GM15510 (cell line): ENCODE results near the gene RPL35.

Source experiments
- POLR2A ChIP-seq: IDR thresholded peaks from 3 replicates; pipeline ENCODE4 v1.6.1; 2011; ENCODE audit warnings: borderline replicate concordance; ENCODE audit not compliant: insufficient read length; ENCODE audit errors: extremely low read depth

Gene RPL35

GRCh38 chr9:124882231-124882630, 20.5 kb upstream of the RPL35 start:
- TF ChIP-seq POLR2A = no peak

DNA sequence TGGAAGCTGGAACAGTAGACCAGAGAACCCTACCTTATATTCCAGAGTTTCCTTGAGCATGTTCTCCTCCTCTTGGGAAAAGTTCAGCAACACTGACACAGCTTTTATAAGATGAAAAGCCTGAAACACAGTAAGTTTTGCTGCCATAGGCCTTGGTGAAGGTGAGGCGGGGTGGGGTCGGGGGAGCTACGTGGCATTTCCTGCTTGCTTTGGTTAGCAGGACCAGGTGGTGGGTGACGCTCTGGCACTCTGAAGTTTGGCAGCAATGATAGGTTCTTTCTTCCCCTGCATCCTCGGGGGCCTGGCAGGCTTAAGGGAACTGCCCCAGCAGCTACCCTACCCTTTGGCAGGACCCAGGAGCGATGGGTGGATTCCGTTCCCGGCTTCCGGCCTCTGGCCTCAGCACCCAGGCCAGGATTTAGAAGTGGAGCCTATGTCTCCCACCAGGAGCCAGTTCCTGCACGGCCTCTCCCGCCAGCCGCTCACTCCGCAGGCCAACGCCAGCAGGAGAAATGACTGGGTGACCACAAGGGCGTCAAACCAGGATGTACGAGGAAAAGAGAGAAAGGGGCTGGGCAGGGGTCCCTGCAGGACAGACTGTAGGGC, 19.5 kb upstream of the RPL35 start:
- TF ChIP-seq POLR2A = no peak

- TF ChIP-seq POLR2A = no peak
Observed at GRCh38 chr9:124880501-124880900, 18.7 kb upstream of the RPL35 start.

DNA sequence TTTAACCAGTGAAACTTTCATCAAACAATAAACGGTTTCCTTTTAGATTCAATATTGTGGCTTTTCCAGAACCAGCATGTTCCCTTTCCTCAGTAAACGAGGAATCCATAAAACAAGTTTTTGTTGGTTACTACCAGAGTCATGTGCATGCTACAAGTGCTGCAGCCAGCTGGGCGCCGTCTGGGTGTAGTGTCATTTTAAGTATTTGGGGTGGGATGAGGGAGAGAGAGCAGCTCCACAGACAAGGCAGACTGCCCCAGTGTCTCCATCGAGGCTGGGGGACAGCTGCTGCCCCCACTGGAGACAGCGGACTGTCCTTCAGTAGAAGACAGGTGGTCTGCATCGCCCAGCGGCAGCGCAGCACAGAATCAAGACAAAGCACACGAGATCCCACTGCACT, 17.5 kb upstream of the RPL35 start:
- TF ChIP-seq POLR2A = no peak

- no peak for TF ChIP-seq POLR2A
Observed at GRCh38 chr9:124878518-124878917, 16.8 kb upstream of the RPL35 start.

DNA sequence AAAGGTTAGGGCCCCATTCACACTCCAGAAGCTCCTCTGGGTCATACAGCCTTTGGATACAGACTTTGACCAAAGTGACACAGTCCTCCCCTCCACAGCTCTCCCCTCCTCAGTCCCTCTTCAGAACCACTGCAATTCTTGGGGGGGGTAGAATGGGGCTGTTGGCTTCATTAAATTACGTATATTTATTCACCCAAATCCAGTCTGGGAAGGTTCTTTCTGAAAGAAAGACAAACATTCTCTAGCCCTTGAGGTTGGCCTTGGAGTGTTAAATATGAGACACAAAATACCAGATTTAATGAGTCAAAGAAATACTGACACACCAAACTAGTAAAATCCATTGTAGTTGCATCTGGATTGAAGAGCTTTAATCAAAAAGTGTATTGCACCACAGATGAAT, 16.3 kb upstream of the RPL35 start:
- no peak for TF ChIP-seq POLR2A

- TF ChIP-seq POLR2A = no peak
Observed at GRCh38 chr9:124877021-124877782, 15.4 kb upstream of the RPL35 start.

DNA sequence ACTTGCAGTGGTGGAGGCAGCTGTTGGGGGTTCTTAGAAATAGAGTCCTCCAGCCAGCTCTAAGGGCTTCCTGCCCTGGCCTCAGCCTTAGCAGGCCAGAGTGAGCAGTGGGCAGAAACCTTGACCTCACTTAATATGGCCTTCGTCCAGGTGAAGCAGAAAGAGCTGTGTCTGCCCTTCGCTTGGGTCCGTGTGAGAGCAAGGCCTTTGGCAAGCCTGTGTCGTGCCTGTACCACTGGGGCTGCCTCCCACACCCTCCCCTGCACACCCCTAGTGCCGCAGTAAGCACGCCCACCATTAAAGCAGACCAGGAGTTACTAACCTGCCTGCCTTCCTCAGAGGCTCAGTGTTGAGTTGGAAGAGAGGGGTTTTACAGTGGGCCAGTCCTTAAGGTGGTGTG, 13.7 kb upstream of the RPL35 start:
- TF ChIP-seq POLR2A = peak; percentile 0

DNA sequence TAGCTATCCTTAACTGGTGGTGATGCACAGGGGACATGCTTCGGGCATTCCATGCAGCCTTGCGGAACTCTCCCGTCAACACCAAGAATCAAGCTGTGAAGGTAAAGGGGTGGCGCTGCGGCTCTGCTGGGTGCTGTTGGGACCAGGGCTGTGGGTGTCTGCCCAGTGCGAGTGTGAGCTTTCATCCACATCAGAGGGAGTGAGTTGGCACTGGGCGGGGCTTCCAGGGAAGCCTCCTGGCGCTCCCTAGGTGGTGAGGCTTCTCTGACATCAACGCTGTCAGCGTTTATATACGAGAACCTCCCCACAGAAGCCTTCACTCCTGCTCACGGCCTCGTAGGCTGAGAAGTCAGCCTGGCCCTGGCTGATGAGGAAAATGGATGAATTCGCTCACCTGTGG, 11.9 kb upstream of the RPL35 start:
- TF ChIP-seq POLR2A = no peak

GRCh38 chr9:124871156-124871561, 9.4 kb upstream of the RPL35 start:
- peak; percentile 34 for TF ChIP-seq POLR2A

DNA sequence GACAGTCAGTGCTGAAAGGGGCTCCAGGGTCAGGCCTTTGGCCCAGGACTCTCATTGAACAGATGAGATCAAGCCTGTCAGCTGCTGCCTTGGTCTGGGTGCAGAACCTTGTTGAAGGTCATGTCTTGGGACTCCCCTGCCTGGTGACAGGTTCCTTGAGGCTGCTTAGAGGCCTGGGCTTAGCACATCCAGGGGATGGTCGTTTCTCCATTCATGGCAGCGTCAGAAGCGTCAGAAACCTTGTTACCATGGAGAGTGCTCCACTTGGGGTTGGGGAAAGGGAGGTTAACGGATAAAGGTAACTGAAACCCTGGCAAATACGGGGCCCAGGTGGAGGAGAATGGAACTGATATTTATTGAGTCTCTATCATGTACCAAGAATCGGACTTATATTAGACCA, 9.0 kb upstream of the RPL35 start:
- no peak for TF ChIP-seq POLR2A

- TF ChIP-seq POLR2A = peak; percentile 55
Observed at GRCh38 chr9:124869986-124870560, 8.3 kb upstream of the RPL35 start.

DNA sequence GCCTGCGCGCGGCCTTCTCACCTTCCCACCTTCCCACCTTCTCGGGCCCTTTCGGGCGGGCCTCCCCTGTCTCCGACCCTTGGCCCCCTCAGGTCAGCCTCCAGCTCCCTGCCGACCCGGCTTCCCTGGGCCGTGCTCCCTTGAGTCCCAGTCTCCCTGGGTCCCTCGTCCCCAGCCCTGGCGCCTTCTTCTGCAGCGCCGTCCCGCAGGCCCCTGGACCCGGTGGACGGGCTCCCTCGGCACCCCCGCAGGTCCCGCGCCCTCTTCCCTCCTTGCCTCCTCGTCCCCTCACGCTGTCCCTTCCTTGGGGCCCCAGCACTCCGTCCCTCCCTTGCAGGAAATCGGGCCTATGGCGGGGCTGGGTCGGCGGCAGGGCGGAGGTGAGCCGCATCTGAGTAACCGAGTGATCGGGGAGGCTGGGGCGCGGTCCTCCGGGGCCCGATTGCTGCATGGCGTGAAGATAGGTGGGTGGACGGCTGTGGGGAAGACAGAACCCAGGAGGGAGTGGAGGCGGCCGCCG, 7.8 kb upstream of the RPL35 start:
- no peak for TF ChIP-seq POLR2A

DNA sequence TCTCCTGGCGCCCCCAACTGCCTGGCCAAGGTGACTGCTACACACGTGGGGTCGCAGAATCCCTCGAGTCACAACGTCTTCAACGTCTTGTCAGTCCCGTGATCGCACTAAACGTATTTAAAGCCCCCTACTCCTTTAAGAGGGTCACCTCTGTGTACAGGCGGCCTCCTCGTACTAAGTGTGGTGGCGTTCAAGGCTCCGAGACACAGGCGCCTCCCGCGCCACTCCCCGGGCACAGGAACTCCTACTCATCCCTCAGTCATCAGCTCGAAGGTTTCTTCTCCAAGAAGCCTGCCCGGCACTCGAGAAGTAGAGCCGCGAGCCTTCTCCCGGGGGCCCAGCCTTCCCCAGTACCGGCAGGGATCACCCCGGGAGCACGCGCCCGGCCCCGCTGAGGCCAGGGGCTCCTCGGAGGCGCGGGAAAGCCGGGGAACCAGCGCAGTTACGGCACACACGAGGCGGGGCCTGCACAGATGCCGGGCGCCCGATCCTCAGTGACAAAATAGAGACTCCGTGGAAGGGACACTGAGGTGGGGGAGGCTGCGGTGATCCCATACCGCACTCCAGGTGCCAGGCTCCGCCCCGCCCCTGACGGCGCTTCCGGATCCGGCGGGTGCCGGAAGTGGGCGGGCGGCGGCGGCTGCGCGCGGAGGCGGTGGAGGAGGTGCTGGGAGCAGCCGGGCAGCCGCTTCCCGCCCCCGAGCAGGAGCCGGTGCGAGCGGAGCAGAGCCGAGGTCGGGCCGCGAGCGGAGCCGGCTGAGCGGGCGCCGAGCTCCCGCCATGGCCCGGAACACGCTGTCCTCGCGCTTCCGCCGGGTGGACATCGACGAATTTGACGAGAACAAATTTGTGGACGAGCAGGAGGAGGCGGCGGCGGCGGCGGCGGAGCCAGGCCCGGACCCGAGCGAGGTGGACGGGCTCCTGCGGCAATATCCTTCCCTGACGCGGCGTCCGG, 7.0 kb upstream of the RPL35 start:
- peak; percentile 96 for TF ChIP-seq POLR2A
